ENCODE measurements around the gene ODC1. TPM values are rescaled to one million over a fixed set of nuclear protein-coding genes. Genes with fewer than 3 reads are reported as not detected.

Gene ODC1
- total and polyA plus RNA-seq, 2 experiments from 2014 or later: 23.3 to 70.3 TPM

DNA sequence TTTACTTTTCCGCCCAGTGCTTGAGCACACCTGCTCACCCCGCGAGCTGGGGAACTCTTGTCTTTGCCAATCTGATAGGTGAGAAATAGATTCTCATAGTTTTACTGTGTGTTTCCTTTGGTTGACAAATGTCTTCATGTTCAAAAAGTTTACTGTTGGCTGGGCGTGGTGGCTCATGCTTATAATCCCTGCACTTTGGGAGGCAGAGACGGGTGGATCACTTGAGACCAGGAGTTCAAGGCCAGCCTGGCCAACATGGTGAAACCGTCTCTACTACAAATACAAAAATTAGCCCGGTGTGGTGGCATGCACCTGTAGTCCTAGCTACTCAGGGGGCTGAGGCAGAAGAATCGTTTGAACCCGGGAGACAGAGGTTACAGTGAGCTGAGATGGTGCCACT is 10.3 kb downstream of the ODC1 start:
- no peaks in the 10 kb centered on the region for H3K4me1 ChIP-seq (ENCODE audit: insufficient read depth)
- H3K27me3 ChIP-seq (ENCODE audit: insufficient read depth): no peaks in the 10 kb centered on the region
- no peak for DNase-seq (ENCODE audit: low spot score)
- Mint-ChIP-seq H3K9me3 (no peaks in the 10 kb centered on the region), H3K4me3 (no peak overlapping the region), H3K27me3 (ENCODE audit: insufficient read depth, low read depth, poor library complexity) (peaks cover 12% of the 10 kb centered on the region), H3K36me3 (ENCODE audit: low read depth) (peaks cover 38% of the 10 kb centered on the region), H3K27ac (no peak overlapping the region), H3K4me1 (peaks cover 3% of the 10 kb centered on the region; the same call in 2 of the 3 replicates)
- no peaks in the 10 kb centered on the region for H3K9me2 ChIP-seq (ENCODE audit: insufficient read depth)
- H3K4me2 ChIP-seq: no peak overlapping the region
- no peak for TF ChIP-seq EZH2 (IDR thresholded peaks at IDR 0.05; ENCODE audit: low read depth, unreplicated experiment)
- no peak for TF ChIP-seq POLR2AphosphoS5 (IDR thresholded peaks at IDR 0.05; ENCODE audit: low read depth)
- no peak for TF ChIP-seq ZNF331 (CRISPR knock-in tag; IDR thresholded peaks at IDR 0.05; ENCODE audit: low read depth)
- no peak for TF ChIP-seq JUNB (IDR thresholded peaks at IDR 0.05; ENCODE audit: unreplicated experiment)
- TF ChIP-seq, protein P1, sequence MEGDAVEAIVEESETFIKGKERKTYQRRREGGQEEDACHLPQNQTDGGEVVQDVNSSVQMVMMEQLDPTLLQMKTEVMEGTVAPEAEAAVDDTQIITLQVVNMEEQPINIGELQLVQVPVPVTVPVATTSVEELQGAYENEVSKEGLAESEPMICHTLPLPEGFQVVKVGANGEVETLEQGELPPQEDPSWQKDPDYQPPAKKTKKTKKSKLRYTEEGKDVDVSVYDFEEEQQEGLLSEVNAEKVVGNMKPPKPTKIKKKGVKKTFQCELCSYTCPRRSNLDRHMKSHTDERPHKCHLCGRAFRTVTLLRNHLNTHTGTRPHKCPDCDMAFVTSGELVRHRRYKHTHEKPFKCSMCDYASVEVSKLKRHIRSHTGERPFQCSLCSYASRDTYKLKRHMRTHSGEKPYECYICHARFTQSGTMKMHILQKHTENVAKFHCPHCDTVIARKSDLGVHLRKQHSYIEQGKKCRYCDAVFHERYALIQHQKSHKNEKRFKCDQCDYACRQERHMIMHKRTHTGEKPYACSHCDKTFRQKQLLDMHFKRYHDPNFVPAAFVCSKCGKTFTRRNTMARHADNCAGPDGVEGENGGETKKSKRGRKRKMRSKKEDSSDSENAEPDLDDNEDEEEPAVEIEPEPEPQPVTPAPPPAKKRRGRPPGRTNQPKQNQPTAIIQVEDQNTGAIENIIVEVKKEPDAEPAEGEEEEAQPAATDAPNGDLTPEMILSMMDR (conservative IDR thresholded peaks at IDR 0.05; ENCODE audit: low read depth in 2 of 2): no peak
- no peak for TF ChIP-seq EZH2phosphoT487 (IDR thresholded peaks at IDR 0.05; ENCODE audit: unreplicated experiment)
- no peak for TF ChIP-seq NANOG (IDR thresholded peaks at IDR 0.05; ENCODE audit: borderline replicate concordance)
- TF ChIP-seq, protein P2, sequence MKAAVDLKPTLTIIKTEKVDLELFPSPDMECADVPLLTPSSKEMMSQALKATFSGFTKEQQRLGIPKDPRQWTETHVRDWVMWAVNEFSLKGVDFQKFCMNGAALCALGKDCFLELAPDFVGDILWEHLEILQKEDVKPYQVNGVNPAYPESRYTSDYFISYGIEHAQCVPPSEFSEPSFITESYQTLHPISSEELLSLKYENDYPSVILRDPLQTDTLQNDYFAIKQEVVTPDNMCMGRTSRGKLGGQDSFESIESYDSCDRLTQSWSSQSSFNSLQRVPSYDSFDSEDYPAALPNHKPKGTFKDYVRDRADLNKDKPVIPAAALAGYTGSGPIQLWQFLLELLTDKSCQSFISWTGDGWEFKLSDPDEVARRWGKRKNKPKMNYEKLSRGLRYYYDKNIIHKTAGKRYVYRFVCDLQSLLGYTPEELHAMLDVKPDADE (IDR thresholded peaks at IDR 0.05): no peak
- TF ChIP-seq ZNF114 (CRISPR knock-in tag; IDR thresholded peaks at IDR 0.05): no peak
- TF ChIP-seq, protein P3, sequence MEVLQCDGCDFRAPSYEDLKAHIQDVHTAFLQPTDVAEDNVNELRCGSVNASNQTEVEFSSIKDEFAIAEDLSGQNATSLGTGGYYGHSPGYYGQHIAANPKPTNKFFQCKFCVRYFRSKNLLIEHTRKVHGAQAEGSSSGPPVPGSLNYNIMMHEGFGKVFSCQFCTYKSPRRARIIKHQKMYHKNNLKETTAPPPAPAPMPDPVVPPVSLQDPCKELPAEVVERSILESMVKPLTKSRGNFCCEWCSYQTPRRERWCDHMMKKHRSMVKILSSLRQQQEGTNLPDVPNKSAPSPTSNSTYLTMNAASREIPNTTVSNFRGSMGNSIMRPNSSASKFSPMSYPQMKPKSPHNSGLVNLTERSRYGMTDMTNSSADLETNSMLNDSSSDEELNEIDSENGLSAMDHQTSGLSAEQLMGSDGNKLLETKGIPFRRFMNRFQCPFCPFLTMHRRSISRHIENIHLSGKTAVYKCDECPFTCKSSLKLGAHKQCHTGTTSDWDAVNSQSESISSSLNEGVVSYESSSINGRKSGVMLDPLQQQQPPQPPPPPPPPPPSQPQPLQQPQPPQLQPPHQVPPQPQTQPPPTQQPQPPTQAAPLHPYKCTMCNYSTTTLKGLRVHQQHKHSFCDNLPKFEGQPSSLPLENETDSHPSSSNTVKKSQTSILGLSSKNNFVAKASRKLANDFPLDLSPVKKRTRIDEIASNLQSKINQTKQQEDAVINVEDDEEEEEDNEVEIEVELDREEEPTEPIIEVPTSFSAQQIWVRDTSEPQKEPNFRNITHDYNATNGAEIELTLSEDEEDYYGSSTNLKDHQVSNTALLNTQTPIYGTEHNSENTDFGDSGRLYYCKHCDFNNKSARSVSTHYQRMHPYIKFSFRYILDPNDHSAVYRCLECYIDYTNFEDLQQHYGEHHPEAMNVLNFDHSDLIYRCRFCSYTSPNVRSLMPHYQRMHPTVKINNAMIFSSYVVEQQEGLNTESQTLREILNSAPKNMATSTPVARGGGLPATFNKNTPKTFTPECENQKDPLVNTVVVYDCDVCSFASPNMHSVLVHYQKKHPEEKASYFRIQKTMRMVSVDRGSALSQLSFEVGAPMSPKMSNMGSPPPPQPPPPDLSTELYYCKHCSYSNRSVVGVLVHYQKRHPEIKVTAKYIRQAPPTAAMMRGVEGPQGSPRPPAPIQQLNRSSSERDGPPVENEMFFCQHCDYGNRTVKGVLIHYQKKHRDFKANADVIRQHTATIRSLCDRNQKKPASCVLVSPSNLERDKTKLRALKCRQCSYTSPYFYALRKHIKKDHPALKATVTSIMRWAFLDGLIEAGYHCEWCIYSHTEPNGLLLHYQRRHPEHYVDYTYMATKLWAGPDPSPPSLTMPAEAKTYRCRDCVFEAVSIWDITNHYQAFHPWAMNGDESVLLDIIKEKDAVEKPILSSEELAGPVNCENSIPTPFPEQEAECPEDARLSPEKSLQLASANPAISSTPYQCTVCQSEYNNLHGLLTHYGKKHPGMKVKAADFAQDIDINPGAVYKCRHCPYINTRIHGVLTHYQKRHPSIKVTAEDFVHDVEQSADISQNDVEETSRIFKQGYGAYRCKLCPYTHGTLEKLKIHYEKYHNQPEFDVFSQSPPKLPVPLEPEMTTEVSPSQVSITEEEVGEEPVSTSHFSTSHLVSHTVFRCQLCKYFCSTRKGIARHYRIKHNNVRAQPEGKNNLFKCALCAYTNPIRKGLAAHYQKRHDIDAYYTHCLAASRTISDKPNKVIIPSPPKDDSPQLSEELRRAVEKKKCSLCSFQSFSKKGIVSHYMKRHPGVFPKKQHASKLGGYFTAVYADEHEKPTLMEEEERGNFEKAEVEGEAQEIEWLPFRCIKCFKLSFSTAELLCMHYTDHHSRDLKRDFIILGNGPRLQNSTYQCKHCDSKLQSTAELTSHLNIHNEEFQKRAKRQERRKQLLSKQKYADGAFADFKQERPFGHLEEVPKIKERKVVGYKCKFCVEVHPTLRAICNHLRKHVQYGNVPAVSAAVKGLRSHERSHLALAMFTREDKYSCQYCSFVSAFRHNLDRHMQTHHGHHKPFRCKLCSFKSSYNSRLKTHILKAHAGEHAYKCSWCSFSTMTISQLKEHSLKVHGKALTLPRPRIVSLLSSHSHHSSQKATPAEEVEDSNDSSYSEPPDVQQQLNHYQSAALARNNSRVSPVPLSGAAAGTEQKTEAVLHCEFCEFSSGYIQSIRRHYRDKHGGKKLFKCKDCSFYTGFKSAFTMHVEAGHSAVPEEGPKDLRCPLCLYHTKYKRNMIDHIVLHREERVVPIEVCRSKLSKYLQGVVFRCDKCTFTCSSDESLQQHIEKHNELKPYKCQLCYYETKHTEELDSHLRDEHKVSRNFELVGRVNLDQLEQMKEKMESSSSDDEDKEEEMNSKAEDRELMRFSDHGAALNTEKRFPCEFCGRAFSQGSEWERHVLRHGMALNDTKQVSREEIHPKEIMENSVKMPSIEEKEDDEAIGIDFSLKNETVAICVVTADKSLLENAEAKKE (CRISPR knock-in tag; IDR thresholded peaks at IDR 0.05): no peak
- TF ChIP-seq, protein P4, sequence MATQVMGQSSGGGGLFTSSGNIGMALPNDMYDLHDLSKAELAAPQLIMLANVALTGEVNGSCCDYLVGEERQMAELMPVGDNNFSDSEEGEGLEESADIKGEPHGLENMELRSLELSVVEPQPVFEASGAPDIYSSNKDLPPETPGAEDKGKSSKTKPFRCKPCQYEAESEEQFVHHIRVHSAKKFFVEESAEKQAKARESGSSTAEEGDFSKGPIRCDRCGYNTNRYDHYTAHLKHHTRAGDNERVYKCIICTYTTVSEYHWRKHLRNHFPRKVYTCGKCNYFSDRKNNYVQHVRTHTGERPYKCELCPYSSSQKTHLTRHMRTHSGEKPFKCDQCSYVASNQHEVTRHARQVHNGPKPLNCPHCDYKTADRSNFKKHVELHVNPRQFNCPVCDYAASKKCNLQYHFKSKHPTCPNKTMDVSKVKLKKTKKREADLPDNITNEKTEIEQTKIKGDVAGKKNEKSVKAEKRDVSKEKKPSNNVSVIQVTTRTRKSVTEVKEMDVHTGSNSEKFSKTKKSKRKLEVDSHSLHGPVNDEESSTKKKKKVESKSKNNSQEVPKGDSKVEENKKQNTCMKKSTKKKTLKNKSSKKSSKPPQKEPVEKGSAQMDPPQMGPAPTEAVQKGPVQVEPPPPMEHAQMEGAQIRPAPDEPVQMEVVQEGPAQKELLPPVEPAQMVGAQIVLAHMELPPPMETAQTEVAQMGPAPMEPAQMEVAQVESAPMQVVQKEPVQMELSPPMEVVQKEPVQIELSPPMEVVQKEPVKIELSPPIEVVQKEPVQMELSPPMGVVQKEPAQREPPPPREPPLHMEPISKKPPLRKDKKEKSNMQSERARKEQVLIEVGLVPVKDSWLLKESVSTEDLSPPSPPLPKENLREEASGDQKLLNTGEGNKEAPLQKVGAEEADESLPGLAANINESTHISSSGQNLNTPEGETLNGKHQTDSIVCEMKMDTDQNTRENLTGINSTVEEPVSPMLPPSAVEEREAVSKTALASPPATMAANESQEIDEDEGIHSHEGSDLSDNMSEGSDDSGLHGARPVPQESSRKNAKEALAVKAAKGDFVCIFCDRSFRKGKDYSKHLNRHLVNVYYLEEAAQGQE (IDR thresholded peaks at IDR 0.05; ENCODE audit: unreplicated experiment): no peak
- no peaks in the 10 kb centered on the region for H3K79me2 ChIP-seq (replicated peaks; ENCODE audit: insufficient read depth)
- no peak for ATAC-seq
- H2AFZ ChIP-seq: no peak overlapping the region
- H3K4me3 ChIP-seq: no peak overlapping the region
- H3F3A ChIP-seq (replicated peaks; ENCODE audit: low read depth): no peaks in the 10 kb centered on the region
- H3K36me3 ChIP-seq (ENCODE audit: insufficient read depth): peaks cover 11% of the 10 kb centered on the region; the same call in 1 of the 2 replicates
- H4K20me1 ChIP-seq (replicated peaks; ENCODE audit: insufficient read depth): no peaks in the 10 kb centered on the region
- no peak overlapping the region for H3K27ac ChIP-seq (ENCODE audit: low read depth)
